Measurements from ENCODE around the gene ENTHD1. TPM values are rescaled to one million over a fixed set of nuclear protein-coding genes. Genes with fewer than 3 reads are reported as not detected.
A peak's percentile ranks its signal among the peaks of the same experiment; 100 is the strongest.

Gene ENTHD1
- total and polyA plus RNA-seq, 8 donors, result not detected

GRCh38 chr22:39908136-39908535 lies 14.6 kb upstream of the ENTHD1 start:
- no peak overlapping the region for H3K4me3 ChIP-seq
- no peak for DNase-seq
- no peaks in the 10 kb centered on the region for H3K9me3 ChIP-seq
- intact Hi-C loops (cut with DNase I; ENCODE audit: low total_unique reads), result no loop called here
- peak overlapping the region in 4 of 5 donors; percentile 9 to 30 (median 30) for H3K27ac ChIP-seq
- no peak for TF ChIP-seq CTCF (IDR thresholded peaks at IDR 0.05)
- no peak for TF ChIP-seq EP300 (IDR thresholded peaks at IDR 0.05)
- TF ChIP-seq POLR2AphosphoS5 (IDR thresholded peaks at IDR 0.05), result no peak
- no peak for TF ChIP-seq POLR2A (IDR thresholded peaks at IDR 0.05)
- no peaks in the 10 kb centered on the region for H3K4me1 ChIP-seq
- no peaks in the 10 kb centered on the region for H3K36me3 ChIP-seq
- peaks cover 0 to 1% (median 0%) of the 10 kb centered on the region in 3 donors for H3K27me3 ChIP-seq
- WGBS, 5 donors, result 76 to 90% (median 81%) methylated on average over 2 of the region's 2 CpGs

DNA sequence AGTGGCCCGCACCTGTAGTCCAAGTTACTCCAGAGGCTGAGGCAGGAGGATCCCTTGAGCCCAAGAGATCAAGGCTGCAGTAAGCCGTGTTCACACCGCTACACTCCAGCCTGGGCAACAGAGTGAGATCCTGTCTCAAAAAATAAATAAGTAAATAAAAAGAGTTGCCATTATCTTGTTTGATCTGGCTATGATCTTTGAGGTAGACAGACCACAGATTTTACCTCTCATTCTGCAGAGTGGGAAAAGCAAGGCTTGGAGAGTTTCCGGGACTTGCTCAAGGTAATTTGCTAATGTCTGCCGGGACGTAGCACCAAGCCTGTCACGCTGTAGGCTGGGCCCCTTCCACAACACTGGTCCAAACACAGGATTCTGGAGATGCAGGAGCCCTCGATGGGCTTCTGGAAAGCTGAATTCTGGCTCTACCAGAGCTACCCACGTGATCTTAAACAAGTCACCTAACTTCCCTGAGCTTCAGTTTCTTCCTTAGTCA lies 14.1 kb upstream of the ENTHD1 start:
- DNase-seq, result no peak
- H3K36me3 ChIP-seq, result no peaks in the 10 kb centered on the region
- WGBS, 5 donors, result 69 to 86% (median 83%) methylated on average over 9 of the region's 9 CpGs
- intact Hi-C loops (cut with DNase I; ENCODE audit: low total_unique reads), result no loop called here
- TF ChIP-seq EP300 (IDR thresholded peaks at IDR 0.05), result no peak
- TF ChIP-seq POLR2A (IDR thresholded peaks at IDR 0.05), result no peak
- TF ChIP-seq CTCF (IDR thresholded peaks at IDR 0.05), result no peak
- no peak for TF ChIP-seq POLR2AphosphoS5 (IDR thresholded peaks at IDR 0.05)
- no peak overlapping the region for H3K4me3 ChIP-seq
- H3K4me1 ChIP-seq, result no peaks in the 10 kb centered on the region
- no peaks in the 10 kb centered on the region for H3K9me3 ChIP-seq
- H3K27me3 ChIP-seq, result no peaks in the 10 kb centered on the region
- H3K27ac ChIP-seq, result peak overlapping the region in 4 of 5 donors; percentile 9 to 30 (median 22)

DNA sequence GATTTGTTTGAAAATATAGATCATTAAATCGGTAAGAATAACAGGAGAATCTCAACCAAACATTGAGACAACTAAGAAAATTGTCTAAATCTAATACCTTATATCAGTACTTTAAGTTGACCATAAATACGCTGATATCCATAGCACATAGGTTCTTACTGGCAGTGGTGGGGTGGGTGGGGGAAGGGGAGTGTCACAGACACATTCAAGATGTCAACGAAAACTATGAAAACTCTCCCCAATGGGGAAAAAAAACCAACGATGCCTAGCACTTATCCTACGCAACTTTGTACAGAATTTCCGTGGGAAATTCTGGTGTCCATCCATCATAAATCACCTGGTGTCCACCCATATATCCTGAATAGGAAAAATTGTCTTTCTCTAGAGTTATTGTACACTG lies 13.5 kb upstream of the ENTHD1 start:
- Histone ChIP-seq H3K9me3 (no peaks in the 10 kb centered on the region), H3K36me3 (no peaks in the 10 kb centered on the region), H3K27ac (peak overlapping the region in 3 of 5 donors; percentile 9 to 30 (median 15)), H3K4me1 (no peaks in the 10 kb centered on the region), H3K27me3 (no peaks in the 10 kb centered on the region), H3K4me3 (no peak overlapping the region)
- WGBS, 5 donors, result 74 to 87% (median 83%) methylated on average over 6 of the region's 6 CpGs
- DNase-seq, result no peak
- TF ChIP-seq POLR2A (IDR thresholded peaks at IDR 0.05), result no peak
- TF ChIP-seq CTCF (IDR thresholded peaks at IDR 0.05), result no peak
- no peak for TF ChIP-seq EP300 (IDR thresholded peaks at IDR 0.05)
- no peak for TF ChIP-seq POLR2AphosphoS5 (IDR thresholded peaks at IDR 0.05)
- intact Hi-C loops (cut with DNase I; ENCODE audit: low total_unique reads), result no loop called here

DNA sequence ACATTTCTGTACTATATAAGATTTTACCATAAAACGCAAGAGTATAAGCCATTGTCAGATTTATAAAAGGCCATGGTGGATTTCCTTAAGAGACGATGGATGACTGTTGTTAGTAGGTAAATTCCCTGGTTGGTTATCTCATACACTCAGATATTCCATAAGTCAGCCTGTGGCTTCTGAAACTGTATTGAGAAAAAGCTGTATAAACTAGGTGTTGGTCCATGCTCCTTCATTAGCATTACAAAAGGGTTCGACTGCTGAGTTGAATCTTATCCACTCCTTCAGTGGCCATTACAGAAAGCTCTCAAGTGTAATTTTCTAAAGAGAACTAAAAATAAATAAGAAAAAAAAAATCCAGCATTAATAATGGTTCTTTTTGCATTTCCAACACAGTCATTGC lies 12.6 kb upstream of the ENTHD1 start:
- intact Hi-C loops (cut with DNase I; ENCODE audit: low total_unique reads), result no loop called here
- DNase-seq, result no peak
- Histone ChIP-seq H3K4me3 (peak overlapping the region in 1 of 4 donors; percentile 5), H3K9me3 (no peaks in the 10 kb centered on the region), H3K4me1 (no peaks in the 10 kb centered on the region), H3K27me3 (no peaks in the 10 kb centered on the region), H3K27ac (peak overlapping the region in 4 of 5 donors; percentile 9 to 23 (median 16)), H3K36me3 (no peaks in the 10 kb centered on the region)
- WGBS, 5 donors, result 60 to 68% (median 64%) methylated on average over 3 of the region's 3 CpGs
- TF ChIP-seq EP300 (IDR thresholded peaks at IDR 0.05) (no peak), POLR2A (IDR thresholded peaks at IDR 0.05) (no peak), CTCF (IDR thresholded peaks at IDR 0.05) (no peak), POLR2AphosphoS5 (IDR thresholded peaks at IDR 0.05) (no peak)

Data from stomach (tissue), 9 donors.